Neural crest cell (in vitro differentiated cells): ENCODE data around the gene KRTAP5-9. TPM values are rescaled to one million over a fixed set of nuclear protein-coding genes. Genes with fewer than 3 reads are reported as not detected.
A peak's percentile ranks its signal among the peaks of the same experiment; 100 is the strongest.
"Not testable (repeated sequence)": the region's sequence is repeated elsewhere in the genome, so short reads cannot be mapped to it uniquely, and the experiment has no call there.

Experiments
- DNase-seq: peaks from one replicate; pipeline ENCODE4 v3.0.0; 2021; ENCODE audit warnings: low read depth, mixed read lengths, low spot score
- H3K27ac Mint-ChIP-seq: one replicate; pipeline ENCODE4 v1.8.0; 2021; ENCODE audit warnings: mild to moderate bottlenecking, mixed read lengths; ENCODE audit not compliant: unreplicated experiment
- H3K27me3 Mint-ChIP-seq: 2 replicates; pipeline ENCODE4 v1.8.0; 2021; ENCODE audit warnings: low read depth, mild to moderate bottlenecking, mixed read lengths
- H3K36me3 Mint-ChIP-seq: 2 replicates; pipeline ENCODE4 v1.8.0; 2021; ENCODE audit warnings: low read depth, mild to moderate bottlenecking, mixed read lengths
- H3K4me1 Mint-ChIP-seq: 2 replicates; pipeline ENCODE4 v1.8.0; 2021; ENCODE audit warnings: mixed read lengths
- H3K4me3 Mint-ChIP-seq: one replicate; pipeline ENCODE4 v1.8.0; 2021; ENCODE audit warnings: mild to moderate bottlenecking, mixed read lengths
- H3K9me3 Mint-ChIP-seq: 2 replicates; pipeline ENCODE4 v1.8.0; 2021; ENCODE audit warnings: mixed read lengths
- CTCF ChIP-seq: fragments of 200-600 bp; sonication (generic); conservative IDR thresholded peaks from 2 replicates; pipeline ENCODE4 v1.5.0; 2021; ENCODE audit warnings: antibody characterized with exemption, mild to moderate bottlenecking
- total RNA-seq: library from RNA; stranded (reverse); gene quantifications from 2 replicates; pipeline ENCODE4 v1.2.1, GENCODE V29; 2021

KRTAP5-9 gene
- total RNA-seq, 1 donor from 2014 or later = not detected

- no peak for DNase-seq
- Mint-ChIP-seq H3K27me3 (peaks cover 4% of the 10 kb centered on the region), H3K9me3 (no peaks in the 10 kb centered on the region), H3K4me3 (no peak overlapping the region), H3K4me1 (peaks cover 15% of the 10 kb centered on the region), H3K36me3 (no peaks in the 10 kb centered on the region), H3K27ac (no peak overlapping the region)
- TF ChIP-seq CTCF = no peak
These were observed 29.3 kb downstream of the KRTAP5-9 start for GRCh38 chr11:71577469-71578004.

- peaks cover 15% of the 10 kb centered on the region for H3K4me1 Mint-ChIP-seq
- not testable (repeated sequence) for H3K4me3 Mint-ChIP-seq, H3K36me3 Mint-ChIP-seq, H3K27ac Mint-ChIP-seq, H3K9me3 Mint-ChIP-seq, H3K27me3 Mint-ChIP-seq, DNase-seq
These were observed 31.3 kb downstream of the KRTAP5-9 start for GRCh38 chr11:71579513-71579912.

GRCh38 chr11:71580057-71581003 is 32.1 kb downstream of the KRTAP5-9 start:
- peak overlapping the region; percentile 72 for H3K27ac Mint-ChIP-seq
- H3K4me3 Mint-ChIP-seq = peak overlapping the region; percentile 8
- no peaks in the 10 kb centered on the region for H3K9me3 Mint-ChIP-seq
- peak; percentile 88 for TF ChIP-seq CTCF
- H3K36me3 Mint-ChIP-seq = no peaks in the 10 kb centered on the region
- H3K4me1 Mint-ChIP-seq = peaks cover 15% of the 10 kb centered on the region
- H3K27me3 Mint-ChIP-seq = peaks cover 6% of the 10 kb centered on the region
- peak; percentile 37 for DNase-seq

- H3K4me1 Mint-ChIP-seq = peaks cover 24% of the 10 kb centered on the region
- no peaks in the 10 kb centered on the region for H3K36me3 Mint-ChIP-seq
- peak overlapping the region; percentile 60 for H3K27ac Mint-ChIP-seq
- no peak for TF ChIP-seq CTCF
- DNase-seq = no peak
- H3K4me3 Mint-ChIP-seq = no peak overlapping the region
- H3K9me3 Mint-ChIP-seq = no peaks in the 10 kb centered on the region
- H3K27me3 Mint-ChIP-seq = peaks cover 6% of the 10 kb centered on the region
These were observed 33.6 kb downstream of the KRTAP5-9 start for GRCh38 chr11:71581826-71582225.

- no peaks in the 10 kb centered on the region for H3K36me3 Mint-ChIP-seq
- H3K27me3 Mint-ChIP-seq = peaks cover 6% of the 10 kb centered on the region
- DNase-seq = no peak
- H3K4me3 Mint-ChIP-seq = no peak within 1 kb of the TSS
- H3K27ac Mint-ChIP-seq = peak within 1 kb of the TSS; percentile 60
- H3K9me3 Mint-ChIP-seq = no peaks in the 10 kb centered on the region
- TF ChIP-seq CTCF = no peak
- H3K4me1 Mint-ChIP-seq = peaks cover 29% of the 10 kb centered on the region
These were observed 34.2 kb downstream of the KRTAP5-9 start, which contains the start of gene KRTAP5-11 for GRCh38 chr11:71582309-71582895. TSS of gene KRTAP5-11 (minus strand) at chr11:71582875. CDS start at chr11:71582837, 38 bp downstream.

GRCh38 chr11:71582969-71583368 is 34.7 kb downstream of the KRTAP5-9 start:
- H3K36me3 Mint-ChIP-seq, H3K9me3 Mint-ChIP-seq, H3K27me3 Mint-ChIP-seq, DNase-seq, H3K4me3 Mint-ChIP-seq, H3K27ac Mint-ChIP-seq: not testable (repeated sequence)
- peaks cover 31% of the 10 kb centered on the region for H3K4me1 Mint-ChIP-seq

GRCh38 chr11:71585673-71586072 is 37.5 kb downstream of the KRTAP5-9 start:
- not testable (repeated sequence) for H3K9me3 Mint-ChIP-seq, H3K27me3 Mint-ChIP-seq, H3K27ac Mint-ChIP-seq, H3K4me3 Mint-ChIP-seq, H3K36me3 Mint-ChIP-seq, DNase-seq
- peaks cover 39% of the 10 kb centered on the region for H3K4me1 Mint-ChIP-seq

- Mint-ChIP-seq H3K4me3 (peak overlapping the region; percentile 2), H3K27ac (peak overlapping the region; percentile 84), H3K4me1 (peaks cover 33% of the 10 kb centered on the region)
- not testable (repeated sequence) for H3K9me3 Mint-ChIP-seq, H3K27me3 Mint-ChIP-seq, H3K36me3 Mint-ChIP-seq
- DNase-seq = peak; percentile 37
These were observed 40.1 kb downstream of the KRTAP5-9 start for GRCh38 chr11:71588314-71588713.

- Mint-ChIP-seq H3K27ac (peak overlapping the region; percentile 84), H3K4me1 (peaks cover 33% of the 10 kb centered on the region)
These were observed 40.8 kb downstream of the KRTAP5-9 start for GRCh38 chr11:71588822-71589545.

More at GRCh38 chr11:71588822-71589545, 40.8 kb downstream of the KRTAP5-9 start:
- H3K9me3 Mint-ChIP-seq, H3K36me3 Mint-ChIP-seq, DNase-seq, H3K27me3 Mint-ChIP-seq: not testable (repeated sequence)
- H3K4me3 Mint-ChIP-seq = peak overlapping the region; percentile 2
